HG03342 (cell line): ENCODE measurements around the gene MRPL49.
"Not testable (repeated sequence)": the region's sequence is repeated elsewhere in the genome, so short reads cannot be mapped to it uniquely, and the experiment has no call there.

Source experiments
- ATAC-seq: cut with Tn5 transposase; IDR thresholded peaks from one replicate; pipeline ENCODE4 v1.9.1; 2021; ENCODE audit warnings: mild to moderate bottlenecking, moderate library complexity; ENCODE audit not compliant: unreplicated experiment

The MRPL49 gene

GRCh38 chr11:65117206-65118096, 4.7 kb upstream of the MRPL49 start, which contains the start of gene ZNHIT2:
ZNHIT2 (minus strand) TSS chr11:65117701; CDS start chr11:65117653, 48 bp downstream.
- ATAC-seq, result peak; percentile 54

DNA sequence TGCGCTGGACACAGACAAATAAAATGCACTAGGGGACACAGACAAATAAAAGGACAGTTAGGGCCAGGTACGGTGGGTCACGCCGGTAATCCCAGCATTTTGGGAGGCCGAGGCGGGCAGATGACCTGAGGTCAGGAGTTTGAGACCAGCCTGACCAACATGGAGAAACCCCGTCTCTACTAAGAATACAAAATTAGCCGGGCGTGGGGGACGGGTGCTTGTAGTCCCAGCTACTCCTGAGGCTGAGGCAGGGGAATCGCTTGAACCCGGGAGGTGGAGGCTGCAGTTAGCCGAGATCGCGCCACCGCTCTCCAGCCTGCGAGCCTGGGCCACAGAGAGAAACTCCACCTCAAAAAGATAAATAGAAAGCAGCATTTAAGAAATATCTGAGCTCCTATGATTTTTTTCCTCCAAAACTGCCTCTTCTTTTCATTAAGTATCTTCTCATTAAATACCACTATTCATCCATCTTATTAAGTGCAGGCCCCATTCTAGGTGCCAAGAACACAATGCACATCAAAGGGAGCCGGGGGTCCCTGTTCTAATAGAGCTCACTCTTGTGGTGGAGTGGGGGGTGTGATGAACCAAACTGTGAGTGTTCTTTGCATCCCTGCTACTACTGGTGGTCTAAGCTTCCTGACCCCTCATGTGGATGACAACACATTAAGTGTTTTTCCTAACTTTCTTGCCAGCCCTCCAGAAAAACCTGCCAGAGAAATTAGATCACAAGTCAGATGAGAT, 3.9 kb upstream of the MRPL49 start:
- no peak for ATAC-seq

GRCh38 chr11:65118891-65119669, 3.0 kb upstream of the MRPL49 start:
- not testable (repeated sequence) for ATAC-seq

- ATAC-seq, result no peak
These were observed 2.5 kb upstream of the MRPL49 start for GRCh38 chr11:65119670-65119995.

DNA sequence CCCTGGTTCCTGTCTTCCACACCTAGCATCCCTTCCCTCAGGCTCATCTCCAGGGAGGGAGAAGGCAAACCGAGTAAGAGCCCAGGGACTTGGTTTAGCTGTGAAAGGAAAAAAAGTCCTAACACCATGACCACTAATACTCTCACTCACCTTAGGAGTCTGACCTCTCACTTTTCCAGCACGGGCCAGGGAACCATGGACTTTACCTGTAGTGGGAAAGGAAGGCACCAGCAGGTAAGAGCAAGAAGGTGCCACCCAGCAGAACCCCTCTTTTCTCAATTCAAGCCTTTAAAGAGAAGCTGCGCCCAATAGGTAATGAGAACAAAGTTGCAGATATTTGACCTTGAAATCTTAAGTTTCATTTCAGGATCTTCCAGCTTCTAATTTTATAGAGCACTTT, 1.3 kb upstream of the MRPL49 start:
- ATAC-seq, result no peak

DNA sequence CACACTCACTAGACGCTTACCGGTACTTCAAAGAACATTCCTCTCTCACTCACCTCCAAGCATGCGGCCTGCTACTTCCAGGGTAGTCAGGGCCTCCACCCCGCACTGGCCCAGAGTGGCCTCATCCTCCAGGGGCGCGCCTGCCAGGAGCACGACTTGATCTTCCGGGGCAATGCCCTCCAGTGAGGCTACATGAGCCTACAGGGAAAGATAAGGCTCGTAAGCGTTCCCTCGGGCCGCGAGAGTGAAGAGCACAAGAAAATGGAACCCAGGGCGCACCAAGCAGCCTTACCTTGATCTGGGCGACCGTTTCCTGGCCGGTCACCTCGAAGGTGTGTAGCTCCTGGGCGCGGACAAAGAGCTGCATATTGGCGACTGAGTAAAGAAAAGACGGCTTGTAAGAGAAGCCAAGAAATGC, 665 bp upstream of the MRPL49 start:
- no peak for ATAC-seq

- ATAC-seq, result no peak
These were observed 2.5 kb downstream of the MRPL49 start for GRCh38 chr11:65124480-65125196.

DNA sequence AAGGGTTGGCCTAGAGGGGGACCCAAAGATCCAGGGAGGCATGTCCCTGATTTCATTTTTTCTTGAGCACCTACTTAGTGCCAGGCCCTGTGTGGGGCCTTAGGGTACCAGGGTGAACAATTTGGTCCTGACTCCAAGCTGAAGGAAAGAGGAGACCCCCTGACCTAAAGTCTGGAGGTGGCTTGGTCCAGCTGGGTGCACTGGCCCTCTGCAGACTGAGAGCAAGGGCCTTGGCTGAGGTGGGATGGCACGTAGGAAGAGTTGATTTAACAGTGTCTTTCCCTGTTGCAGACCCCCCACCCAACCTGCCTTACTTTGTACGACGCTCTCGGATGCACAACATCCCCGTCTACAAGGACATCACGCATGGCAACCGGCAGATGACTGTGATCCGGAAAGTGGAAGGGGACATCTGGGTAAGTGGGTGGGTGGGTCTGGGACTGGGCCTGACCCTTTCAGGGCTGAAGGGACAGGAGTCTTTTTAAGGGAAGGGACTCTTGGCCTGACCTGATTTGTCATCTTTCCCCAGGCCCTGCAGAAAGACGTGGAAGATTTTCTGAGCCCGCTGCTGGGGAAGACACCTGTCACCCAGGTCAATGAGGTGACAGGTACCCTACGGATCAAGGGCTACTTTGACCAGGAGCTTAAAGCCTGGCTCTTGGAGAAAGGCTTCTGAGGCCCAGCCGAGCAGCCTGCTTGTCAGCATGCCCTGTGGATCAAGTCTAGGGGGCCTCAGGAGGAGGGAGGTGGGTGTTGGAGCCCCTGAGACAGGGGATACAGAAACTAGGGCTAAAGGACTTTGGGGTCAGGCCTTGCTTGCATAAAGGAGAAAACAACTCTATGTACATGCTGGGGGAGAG, 3.3 kb downstream of the MRPL49 start:
- ATAC-seq, result no peak

DNA sequence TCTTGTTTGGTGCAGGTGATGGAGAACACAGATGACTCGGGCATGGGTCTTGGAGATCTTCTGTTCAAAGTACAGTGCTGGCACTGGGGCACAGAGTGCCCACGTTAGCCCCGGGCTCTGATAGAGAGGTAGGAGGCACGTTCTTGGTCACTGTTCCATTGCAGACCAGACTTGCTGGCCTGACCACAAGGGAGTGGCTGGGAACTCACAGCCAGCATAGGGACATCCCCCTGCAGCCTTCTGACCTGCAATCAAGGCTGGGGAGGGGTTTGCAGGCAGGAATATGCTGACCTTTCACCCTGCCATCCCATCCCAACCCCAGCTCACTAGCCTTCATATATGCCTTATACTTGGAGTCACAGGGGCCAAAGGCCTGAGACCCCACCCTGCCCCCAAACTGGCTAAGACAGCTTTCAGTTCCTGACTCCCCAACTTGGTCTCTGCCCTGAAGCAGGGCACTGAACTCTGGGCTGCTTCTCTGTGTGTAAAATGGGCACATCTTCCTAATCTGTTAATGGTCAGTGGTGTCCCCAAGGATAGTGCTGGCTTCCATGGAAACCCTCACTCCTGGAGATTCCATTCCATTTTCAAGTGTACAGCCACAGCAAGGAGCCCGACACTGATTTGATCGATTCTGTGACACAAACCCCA, 4.6 kb downstream of the MRPL49 start:
- no peak for ATAC-seq

- no peak for ATAC-seq
These were observed 5.5 kb downstream of the MRPL49 start for GRCh38 chr11:65127473-65128181.

DNA sequence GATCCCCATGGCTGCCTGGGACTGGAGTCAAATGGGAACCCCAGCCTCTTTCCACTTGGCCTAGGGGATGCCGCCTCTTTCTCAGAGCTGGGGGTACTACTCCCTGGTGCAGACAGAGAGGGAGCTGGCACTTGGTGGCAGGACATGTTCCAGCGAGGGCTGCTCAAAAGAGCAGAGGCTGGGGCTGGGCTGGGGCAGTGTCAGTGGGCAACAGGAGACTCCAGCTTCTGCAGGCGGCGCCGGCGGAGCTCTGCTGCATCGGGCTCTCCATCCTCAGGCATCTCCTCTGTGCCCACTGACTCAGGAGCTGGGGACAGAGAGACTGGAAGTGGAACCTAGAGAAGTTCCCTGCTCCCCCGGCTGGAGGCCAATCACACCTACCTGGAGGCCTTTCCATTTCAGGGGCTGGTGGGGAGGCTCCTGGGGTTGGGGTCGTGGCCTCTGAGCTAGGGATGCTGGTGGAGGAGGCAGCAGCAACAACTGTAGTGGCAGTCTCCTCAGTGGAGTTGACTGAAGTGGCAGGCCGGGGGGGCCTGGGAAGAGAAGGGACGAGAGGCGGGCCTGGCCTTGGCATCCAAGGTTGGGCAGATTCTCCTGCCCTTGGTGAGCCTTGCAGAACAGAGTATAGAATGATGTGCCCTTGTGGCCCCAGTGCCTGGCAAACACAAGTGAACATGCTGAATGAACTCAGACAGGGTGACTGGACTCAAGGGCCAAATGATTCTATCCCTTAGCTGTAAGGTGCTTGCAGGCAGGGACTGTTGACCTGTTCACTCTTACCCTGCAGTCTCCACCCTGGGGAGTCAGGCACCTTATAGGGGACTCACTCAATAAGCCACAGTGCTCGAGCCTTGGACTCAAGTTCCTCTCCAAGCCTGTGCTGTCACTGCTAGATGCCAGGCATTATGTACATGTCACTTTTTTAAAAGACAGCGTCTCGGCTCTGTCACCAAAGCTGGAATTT, 6.3 kb downstream of the MRPL49 start:
- ATAC-seq, result no peak

GRCh38 chr11:65129649-65130441, 7.7 kb downstream of the MRPL49 start:
- ATAC-seq, result no peak

DNA sequence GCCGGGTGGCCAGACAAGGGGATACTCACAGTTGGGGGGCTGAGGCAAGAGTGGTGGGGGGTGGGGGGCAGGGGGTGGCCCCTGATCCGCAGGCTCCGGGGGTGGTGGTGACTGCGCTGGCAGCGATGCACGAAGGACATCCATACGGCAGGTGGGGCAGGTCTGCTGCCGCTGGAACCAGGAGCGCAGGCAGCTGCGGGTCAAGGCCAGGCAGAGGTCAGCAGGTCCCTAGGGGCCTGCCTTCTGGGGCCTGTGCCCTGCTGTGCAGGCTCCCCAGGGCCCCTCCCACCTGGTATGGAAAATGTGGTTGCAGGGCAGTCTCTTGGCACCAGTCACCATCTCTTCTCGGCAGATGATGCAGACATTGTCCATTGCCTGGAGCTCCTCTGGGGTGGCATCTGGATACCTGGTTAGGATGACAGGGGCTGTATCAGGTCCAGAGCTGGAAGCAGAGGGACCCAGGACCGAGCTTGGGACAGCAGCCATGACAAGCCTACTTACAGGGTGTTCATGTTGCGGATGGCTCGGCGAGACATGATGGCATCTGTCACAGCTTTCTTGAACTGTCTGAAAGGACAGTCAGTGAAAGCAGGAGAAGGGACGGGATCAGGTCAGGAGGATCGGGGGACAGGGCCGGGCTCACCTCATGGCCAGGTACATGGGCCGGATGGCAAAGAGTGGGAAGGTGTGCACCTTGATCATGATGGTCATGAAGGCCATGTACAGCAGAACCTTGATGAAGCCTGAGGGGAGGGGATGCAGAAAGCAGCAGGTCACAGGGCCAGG, 8.7 kb downstream of the MRPL49 start:
- ATAC-seq, result no peak

GRCh38 chr11:65131417-65131776, 9.3 kb downstream of the MRPL49 start:
- ATAC-seq, result no peak

DNA sequence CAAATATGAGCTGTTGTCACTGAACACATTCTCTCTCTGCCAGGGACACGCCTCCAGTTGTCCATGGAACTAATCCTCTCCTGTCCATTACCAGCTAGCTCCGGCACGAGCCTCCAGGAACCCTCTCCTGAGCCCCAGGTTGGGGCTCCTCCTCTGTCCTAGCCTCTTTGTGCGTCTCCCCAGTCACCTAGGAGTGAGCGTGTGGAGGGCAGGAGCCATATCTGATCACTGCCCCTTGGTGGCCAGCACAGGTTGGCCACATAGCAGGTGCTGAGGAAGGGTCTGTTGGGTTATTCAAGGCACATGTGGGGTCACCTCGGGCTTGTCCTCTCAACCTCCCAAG, 9.7 kb downstream of the MRPL49 start:
- ATAC-seq, result no peak
